Type B pancreatic cell (in vitro differentiated cells): ENCODE measurements around the gene TAS1R3. TPM values are rescaled to one million over a fixed set of nuclear protein-coding genes. Genes with fewer than 3 reads are reported as not detected.

Source experiments
- DNase-seq: peaks from one replicate; pipeline ENCODE4 v3.0.0; 2021; ENCODE audit warnings: mixed read lengths; ENCODE audit not compliant: unreplicated experiment; ENCODE audit errors: extremely low spot score
- H3K27ac Mint-ChIP-seq: 2 replicates; pipeline ENCODE4 v1.8.0; 2021; ENCODE audit warnings: mild to moderate bottlenecking, mixed read lengths
- H3K27me3 Mint-ChIP-seq: 2 replicates; pipeline ENCODE4 v1.8.0; 2021; ENCODE audit warnings: mixed read lengths
- H3K36me3 Mint-ChIP-seq: 2 replicates; pipeline ENCODE4 v1.8.0; 2021; ENCODE audit warnings: mixed read lengths
- H3K4me1 Mint-ChIP-seq: one replicate; pipeline ENCODE4 v1.8.0; 2021; ENCODE audit warnings: mixed read lengths; ENCODE audit not compliant: unreplicated experiment
- H3K4me3 Mint-ChIP-seq: 2 replicates; pipeline ENCODE4 v1.8.0; 2021; ENCODE audit warnings: mild to moderate bottlenecking, mixed read lengths
- H3K9me3 Mint-ChIP-seq: 2 replicates; pipeline ENCODE4 v1.8.0; 2021; ENCODE audit warnings: mixed read lengths
- CTCF ChIP-seq: fragments of 200-600 bp; sonication (generic); conservative IDR thresholded peaks from 2 replicates; pipeline ENCODE4 v1.5.0; 2021; ENCODE audit warnings: antibody characterized with exemption, mild to moderate bottlenecking
- total RNA-seq: library from RNA; stranded (reverse); gene quantifications from 2 replicates; pipeline ENCODE4 v1.2.1, GENCODE V29; 2021; ENCODE audit warnings: low replicate concordance

TAS1R3 gene
- total RNA-seq, 1 donor from 2014 or later = 0.89 TPM

GRCh38 chr1:1337793-1338147, 6.7 kb downstream of the TAS1R3 start:
- TF ChIP-seq CTCF = no peak
- no peaks in the 10 kb centered on the region for H3K9me3 Mint-ChIP-seq
- peaks cover 10% of the 10 kb centered on the region for H3K36me3 Mint-ChIP-seq
- no peaks in the 10 kb centered on the region for H3K27me3 Mint-ChIP-seq
- H3K4me3 Mint-ChIP-seq = no peak overlapping the region
- DNase-seq = no peak
- H3K27ac Mint-ChIP-seq = no peak overlapping the region
- no peaks in the 10 kb centered on the region for H3K4me1 Mint-ChIP-seq

- H3K4me3 Mint-ChIP-seq = no peak overlapping the region
- peaks cover 10% of the 10 kb centered on the region for H3K36me3 Mint-ChIP-seq
- DNase-seq = no peak
- no peak overlapping the region for H3K27ac Mint-ChIP-seq
- no peak for TF ChIP-seq CTCF
- H3K9me3 Mint-ChIP-seq = no peaks in the 10 kb centered on the region
- no peaks in the 10 kb centered on the region for H3K27me3 Mint-ChIP-seq
- H3K4me1 Mint-ChIP-seq = no peaks in the 10 kb centered on the region
Observed at GRCh38 chr1:1338278-1338677, 7.2 kb downstream of the TAS1R3 start.

- no peak overlapping the region for H3K4me3 Mint-ChIP-seq
- no peak for TF ChIP-seq CTCF
Observed at GRCh38 chr1:1340185-1340584, 9.1 kb downstream of the TAS1R3 start.

GRCh38 chr1:1340791-1341548, 9.9 kb downstream of the TAS1R3 start:
- DNase-seq = no peak
- no peak overlapping the region for H3K27ac Mint-ChIP-seq
- no peaks in the 10 kb centered on the region for H3K4me1 Mint-ChIP-seq
- H3K27me3 Mint-ChIP-seq = no peaks in the 10 kb centered on the region
- peaks cover 10% of the 10 kb centered on the region for H3K36me3 Mint-ChIP-seq
- no peak for TF ChIP-seq CTCF
- no peaks in the 10 kb centered on the region for H3K9me3 Mint-ChIP-seq
- H3K4me3 Mint-ChIP-seq = no peak overlapping the region

More at GRCh38 chr1:1340185-1340584, 9.1 kb downstream of the TAS1R3 start:
- Mint-ChIP-seq H3K9me3 (no peaks in the 10 kb centered on the region), H3K27me3 (no peaks in the 10 kb centered on the region), H3K27ac (no peak overlapping the region), H3K36me3 (peaks cover 10% of the 10 kb centered on the region), H3K4me1 (no peaks in the 10 kb centered on the region)
- DNase-seq = no peak

- TF ChIP-seq CTCF = no peak
- Mint-ChIP-seq H3K4me1 (peaks cover under 1% of the 10 kb centered on the region), H3K9me3 (no peaks in the 10 kb centered on the region), H3K27ac (no peak overlapping the region), H3K36me3 (peaks cover 10% of the 10 kb centered on the region), H3K27me3 (no peaks in the 10 kb centered on the region), H3K4me3 (no peak overlapping the region)
- no peak for DNase-seq
Observed at GRCh38 chr1:1341549-1342021, 10.5 kb downstream of the TAS1R3 start.
